A549 (cell line): ENCODE data around the gene UQCRH.
"Not testable (repeated sequence)": the region's sequence is repeated elsewhere in the genome, so short reads cannot be mapped to it uniquely, and the experiment has no call there.

Experiments
- KDM1A ChIP-seq: fragments of 200-600 bp; sonication (generic); IDR thresholded peaks from 2 replicates; pipeline ENCODE4 v1.6.1; 2016; ENCODE audit warnings: low read depth, mild to moderate bottlenecking
- KDM5A ChIP-seq: fragments of 200-600 bp; sonication (generic); IDR thresholded peaks from 2 replicates; pipeline ENCODE4 v1.6.1; 2016; ENCODE audit warnings: antibody characterized with exemption, mild to moderate bottlenecking
- NR3C1 ChIP-seq: fragments of >200 bp; sonication (Bioruptor Twin); formaldehyde crosslinking; IDR thresholded peaks from 3 replicates; pipeline ENCODE4 v1.6.1; 2017
- POLR2A ChIP-seq: IDR thresholded peaks from 2 replicates; pipeline ENCODE4 v1.6.1; 2012; ENCODE audit warnings: mild to moderate bottlenecking, low read length
- POLR2AphosphoS2 ChIP-seq: conservative IDR thresholded peaks from 2 replicates; pipeline ENCODE4 v1.6.1; 2012; ENCODE audit warnings: low read length, improper control_type of control experiment, inconsistent platforms
- TF ChIP-seq, protein P1 (sequence below): fragments of 450-650 bp; IDR thresholded peaks from 2 replicates; pipeline ENCODE4 v1.6.1; 2014; ENCODE audit warnings: antibody characterized with exemption
- TF ChIP-seq, protein P2 (sequence below): fragments of >200 bp; sonication (Bioruptor Twin); formaldehyde crosslinking; IDR thresholded peaks from 3 replicates; pipeline ENCODE4 v1.5.1; 2016

DNA sequence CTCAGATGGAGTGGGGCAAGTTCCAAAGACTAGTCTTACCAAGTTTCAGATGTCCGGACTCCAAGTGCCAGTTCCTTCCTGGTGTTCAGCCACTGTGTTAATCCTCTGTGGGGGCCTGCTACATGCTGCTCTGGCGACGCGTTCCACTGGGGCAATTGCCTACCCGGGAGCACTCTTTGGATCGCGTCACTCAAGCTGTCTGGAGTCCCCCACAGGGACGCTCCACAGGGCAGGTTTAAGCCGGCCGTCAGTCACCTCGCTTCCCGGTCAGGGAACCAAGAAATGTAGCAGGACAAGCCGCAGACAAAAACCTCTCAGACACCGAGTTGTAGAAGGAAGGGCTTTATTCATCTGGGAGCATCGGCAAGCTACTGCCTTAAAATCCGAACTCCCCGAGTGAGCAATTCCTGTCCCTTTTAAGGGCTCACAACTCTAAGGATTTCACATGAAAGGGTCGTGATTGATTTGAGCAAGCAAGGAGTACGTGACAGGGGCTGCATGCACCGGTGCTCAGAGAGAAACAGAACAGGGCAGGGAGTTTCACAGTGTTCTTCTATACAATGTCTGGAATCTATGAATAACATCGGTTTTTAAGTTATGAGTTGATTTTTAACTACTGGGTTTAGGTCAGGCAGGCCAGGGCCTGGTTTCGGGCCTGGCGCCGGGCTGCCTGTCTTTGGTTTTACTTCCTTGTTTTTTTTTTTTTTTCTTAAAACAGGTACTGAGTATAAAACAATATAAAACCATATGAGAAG is 28.5 kb downstream of the UQCRH start:
- not testable (repeated sequence) for TF ChIP-seq KDM1A, POLR2A, POLR2AphosphoS2, NR3C1, KDM5A
- TF ChIP-seq, protein P1, sequence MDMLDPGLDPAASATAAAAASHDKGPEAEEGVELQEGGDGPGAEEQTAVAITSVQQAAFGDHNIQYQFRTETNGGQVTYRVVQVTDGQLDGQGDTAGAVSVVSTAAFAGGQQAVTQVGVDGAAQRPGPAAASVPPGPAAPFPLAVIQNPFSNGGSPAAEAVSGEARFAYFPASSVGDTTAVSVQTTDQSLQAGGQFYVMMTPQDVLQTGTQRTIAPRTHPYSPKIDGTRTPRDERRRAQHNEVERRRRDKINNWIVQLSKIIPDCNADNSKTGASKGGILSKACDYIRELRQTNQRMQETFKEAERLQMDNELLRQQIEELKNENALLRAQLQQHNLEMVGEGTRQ = not testable (repeated sequence)
- TF ChIP-seq, protein P2, sequence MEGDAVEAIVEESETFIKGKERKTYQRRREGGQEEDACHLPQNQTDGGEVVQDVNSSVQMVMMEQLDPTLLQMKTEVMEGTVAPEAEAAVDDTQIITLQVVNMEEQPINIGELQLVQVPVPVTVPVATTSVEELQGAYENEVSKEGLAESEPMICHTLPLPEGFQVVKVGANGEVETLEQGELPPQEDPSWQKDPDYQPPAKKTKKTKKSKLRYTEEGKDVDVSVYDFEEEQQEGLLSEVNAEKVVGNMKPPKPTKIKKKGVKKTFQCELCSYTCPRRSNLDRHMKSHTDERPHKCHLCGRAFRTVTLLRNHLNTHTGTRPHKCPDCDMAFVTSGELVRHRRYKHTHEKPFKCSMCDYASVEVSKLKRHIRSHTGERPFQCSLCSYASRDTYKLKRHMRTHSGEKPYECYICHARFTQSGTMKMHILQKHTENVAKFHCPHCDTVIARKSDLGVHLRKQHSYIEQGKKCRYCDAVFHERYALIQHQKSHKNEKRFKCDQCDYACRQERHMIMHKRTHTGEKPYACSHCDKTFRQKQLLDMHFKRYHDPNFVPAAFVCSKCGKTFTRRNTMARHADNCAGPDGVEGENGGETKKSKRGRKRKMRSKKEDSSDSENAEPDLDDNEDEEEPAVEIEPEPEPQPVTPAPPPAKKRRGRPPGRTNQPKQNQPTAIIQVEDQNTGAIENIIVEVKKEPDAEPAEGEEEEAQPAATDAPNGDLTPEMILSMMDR = not testable (repeated sequence)
